ENCODE measurements around the gene TRAPPC12. TPM values are rescaled to one million over a fixed set of nuclear protein-coding genes. Genes with fewer than 3 reads are reported as not detected.

The TRAPPC12 gene
- total RNA-seq, 1 donor from 2014 or later: 95.4 TPM

DNA sequence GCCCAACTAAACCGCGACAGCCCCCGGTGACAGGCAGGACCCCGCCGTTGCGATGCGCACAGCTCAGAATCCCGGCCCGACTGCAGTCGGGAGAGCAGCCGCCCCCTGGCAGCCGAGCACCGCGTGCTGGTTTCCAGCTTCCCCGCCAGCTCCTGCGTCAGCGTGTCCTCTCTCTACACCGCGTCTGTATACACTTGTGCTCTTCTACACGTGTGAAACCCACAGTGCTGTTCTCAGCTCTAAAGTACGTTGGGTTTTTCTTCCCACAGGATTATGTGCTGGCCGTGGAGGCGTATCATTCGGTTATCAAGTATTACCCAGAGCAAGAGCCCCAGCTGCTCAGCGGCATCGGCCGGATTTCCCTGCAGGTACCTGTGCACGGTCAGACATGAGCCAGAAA is 85.8 kb downstream of the TRAPPC12 start:
- Mint-ChIP-seq H3K27ac (no peak overlapping the region), H3K4me3 (no peak overlapping the region), H3K4me1 (peaks cover 13% of the 10 kb centered on the region), H3K27me3 (no peaks in the 10 kb centered on the region), H3K36me3 (ENCODE audit: low read depth) (peaks cover 69% of the 10 kb centered on the region), H3K9me3 (no peaks in the 10 kb centered on the region)
- no peak for ATAC-seq (ENCODE audit: low read depth)
- ChIA-PET CTCF (no interaction called here), POLR2A (no interaction called here)
- DNase-seq: no peak
- TF ChIP-seq, protein P1, sequence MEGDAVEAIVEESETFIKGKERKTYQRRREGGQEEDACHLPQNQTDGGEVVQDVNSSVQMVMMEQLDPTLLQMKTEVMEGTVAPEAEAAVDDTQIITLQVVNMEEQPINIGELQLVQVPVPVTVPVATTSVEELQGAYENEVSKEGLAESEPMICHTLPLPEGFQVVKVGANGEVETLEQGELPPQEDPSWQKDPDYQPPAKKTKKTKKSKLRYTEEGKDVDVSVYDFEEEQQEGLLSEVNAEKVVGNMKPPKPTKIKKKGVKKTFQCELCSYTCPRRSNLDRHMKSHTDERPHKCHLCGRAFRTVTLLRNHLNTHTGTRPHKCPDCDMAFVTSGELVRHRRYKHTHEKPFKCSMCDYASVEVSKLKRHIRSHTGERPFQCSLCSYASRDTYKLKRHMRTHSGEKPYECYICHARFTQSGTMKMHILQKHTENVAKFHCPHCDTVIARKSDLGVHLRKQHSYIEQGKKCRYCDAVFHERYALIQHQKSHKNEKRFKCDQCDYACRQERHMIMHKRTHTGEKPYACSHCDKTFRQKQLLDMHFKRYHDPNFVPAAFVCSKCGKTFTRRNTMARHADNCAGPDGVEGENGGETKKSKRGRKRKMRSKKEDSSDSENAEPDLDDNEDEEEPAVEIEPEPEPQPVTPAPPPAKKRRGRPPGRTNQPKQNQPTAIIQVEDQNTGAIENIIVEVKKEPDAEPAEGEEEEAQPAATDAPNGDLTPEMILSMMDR (IDR thresholded peaks at IDR 0.05): no peak
- intact Hi-C loops (cut with micrococcal nuclease): no loop called here

DNA sequence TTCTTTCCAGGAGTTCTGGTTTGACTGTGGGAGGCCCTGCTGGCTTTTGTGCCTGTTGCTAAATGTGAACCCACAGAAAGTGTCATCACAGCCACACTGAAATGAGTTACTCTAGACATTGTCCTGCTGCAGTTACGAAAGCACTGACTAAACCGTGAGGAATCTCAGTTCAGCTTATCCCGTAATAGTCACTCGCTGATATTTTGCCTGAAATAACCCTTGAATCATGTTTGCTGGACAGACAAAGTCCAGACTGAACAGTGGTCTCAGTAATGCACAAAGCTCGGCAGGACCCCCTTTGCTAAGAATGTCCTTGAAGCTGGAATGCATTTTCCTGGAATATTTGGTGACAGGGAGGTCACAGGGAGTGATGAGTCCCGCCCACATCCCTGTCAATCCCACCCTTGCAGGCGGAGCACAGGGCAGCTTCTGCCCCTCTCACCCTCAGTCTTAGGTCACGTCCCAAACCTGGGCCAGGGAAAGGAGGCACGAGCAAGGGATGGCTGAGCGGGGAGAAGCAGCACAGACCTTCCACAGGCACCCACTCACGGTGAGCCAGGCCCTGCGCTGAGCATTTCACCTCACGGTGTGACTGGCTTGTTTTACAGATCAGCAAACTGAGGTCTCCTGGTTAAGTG is 86.5 kb downstream of the TRAPPC12 start:
- ChIA-PET CTCF (no interaction called here), POLR2A (no interaction called here)
- H3K4me3 Mint-ChIP-seq: no peak overlapping the region
- intact Hi-C loops (cut with micrococcal nuclease): no loop called here
- peaks cover 13% of the 10 kb centered on the region for H3K4me1 Mint-ChIP-seq
- H3K9me3 Mint-ChIP-seq: no peaks in the 10 kb centered on the region
- H3K36me3 Mint-ChIP-seq (ENCODE audit: low read depth): peaks cover 70% of the 10 kb centered on the region
- TF ChIP-seq, protein P1 (IDR thresholded peaks at IDR 0.05): no peak
- no peaks in the 10 kb centered on the region for H3K27me3 Mint-ChIP-seq
- DNase-seq (no peak), ATAC-seq (ENCODE audit: low read depth) (no peak)
- H3K27ac Mint-ChIP-seq: no peak overlapping the region

DNA sequence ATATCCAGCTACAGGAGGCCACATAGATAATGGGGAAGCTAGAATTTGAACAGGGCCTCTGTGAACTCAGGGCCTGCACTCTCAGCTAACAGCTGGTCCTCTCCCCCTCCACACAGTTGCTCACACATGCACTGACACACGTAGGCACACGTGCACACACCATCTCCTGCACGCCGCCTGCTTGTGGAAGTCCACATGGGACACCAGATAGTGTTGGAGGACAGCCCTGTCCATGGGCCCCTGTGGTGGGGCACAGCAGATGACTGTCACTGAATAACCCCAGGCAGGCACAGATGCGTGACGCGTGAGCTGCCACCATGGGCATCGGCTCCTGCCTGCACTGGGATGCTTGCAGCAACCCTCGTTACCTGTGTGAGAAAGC is 87.0 kb downstream of the TRAPPC12 start:
- no peaks in the 10 kb centered on the region for H3K9me3 Mint-ChIP-seq
- POLR2A ChIA-PET: no interaction called here
- TF ChIP-seq, protein P1 (IDR thresholded peaks at IDR 0.05): no peak
- no peaks in the 10 kb centered on the region for H3K27me3 Mint-ChIP-seq
- H3K4me3 Mint-ChIP-seq: no peak overlapping the region
- DNase-seq (no peak), ATAC-seq (ENCODE audit: low read depth) (no peak)
- intact Hi-C loops (cut with micrococcal nuclease): no loop called here
- CTCF ChIA-PET: no interaction called here
- peaks cover 74% of the 10 kb centered on the region for H3K36me3 Mint-ChIP-seq (ENCODE audit: low read depth)
- no peak overlapping the region for H3K27ac Mint-ChIP-seq
- H3K4me1 Mint-ChIP-seq: peaks cover 10% of the 10 kb centered on the region

DNA sequence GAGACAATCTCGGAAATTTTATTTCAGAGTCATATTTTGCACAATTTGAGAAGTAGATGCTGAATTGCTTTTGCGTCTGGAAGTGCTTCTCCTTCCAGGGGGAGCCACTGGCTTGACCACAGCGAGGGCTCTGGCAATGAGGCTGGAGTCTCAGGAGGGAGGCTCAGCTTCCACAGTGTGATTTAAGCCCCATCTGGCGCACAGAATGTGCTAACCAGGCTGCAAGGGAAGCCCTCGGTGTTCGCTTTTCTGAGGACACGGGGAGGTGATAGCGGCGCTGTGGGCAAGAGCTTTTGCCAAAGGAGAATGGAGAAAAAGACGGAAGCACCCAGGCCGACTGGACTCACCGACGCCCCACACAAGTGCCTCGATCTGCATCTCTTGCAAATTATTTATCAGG is 87.5 kb downstream of the TRAPPC12 start:
- no peak overlapping the region for H3K27ac Mint-ChIP-seq
- intact Hi-C loops (cut with micrococcal nuclease): no loop called here
- TF ChIP-seq, protein P1 (IDR thresholded peaks at IDR 0.05): no peak
- DNase-seq (no peak), ATAC-seq (ENCODE audit: low read depth) (no peak)
- ChIA-PET POLR2A (no interaction called here), CTCF (no interaction called here)
- no peak overlapping the region for H3K4me3 Mint-ChIP-seq
- H3K9me3 Mint-ChIP-seq: no peaks in the 10 kb centered on the region
- no peaks in the 10 kb centered on the region for H3K27me3 Mint-ChIP-seq
- H3K36me3 Mint-ChIP-seq (ENCODE audit: low read depth): peaks cover 76% of the 10 kb centered on the region
- peaks cover 6% of the 10 kb centered on the region for H3K4me1 Mint-ChIP-seq

DNA sequence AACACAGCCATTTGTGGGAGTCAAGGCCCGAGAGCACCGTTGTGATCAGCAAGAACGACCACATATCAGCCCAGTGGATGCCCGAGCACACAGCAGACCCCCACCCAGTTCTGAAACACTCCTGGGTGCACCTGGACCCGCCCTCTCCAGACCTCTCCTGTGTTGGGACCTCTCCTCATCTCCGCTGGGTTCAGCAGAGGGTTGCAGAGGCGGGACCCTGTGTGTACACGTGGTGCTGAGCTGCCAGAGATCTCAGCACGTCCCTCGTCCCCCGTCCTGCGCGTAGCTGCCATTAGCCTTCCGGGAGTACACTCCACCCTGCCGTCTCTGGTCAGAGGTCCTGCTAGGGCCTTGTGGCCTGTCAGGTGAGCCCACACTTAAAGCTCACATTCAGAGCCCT is 88.2 kb downstream of the TRAPPC12 start:
- intact Hi-C loops (cut with micrococcal nuclease): no loop called here
- TF ChIP-seq, protein P1 (IDR thresholded peaks at IDR 0.05): no peak
- ChIA-PET POLR2A (no interaction called here), CTCF (no interaction called here)
- H3K27me3 Mint-ChIP-seq: no peaks in the 10 kb centered on the region
- H3K4me1 Mint-ChIP-seq: peaks cover 3% of the 10 kb centered on the region
- no peak for ATAC-seq (ENCODE audit: low read depth)
- H3K36me3 Mint-ChIP-seq (ENCODE audit: low read depth): peaks cover 80% of the 10 kb centered on the region
- DNase-seq: no peak
- H3K9me3 Mint-ChIP-seq: no peaks in the 10 kb centered on the region
- no peak overlapping the region for H3K4me3 Mint-ChIP-seq
- no peak overlapping the region for H3K27ac Mint-ChIP-seq
